H9 (cell line): ENCODE data around the gene TPRX1. TPM values are rescaled to one million over a fixed set of nuclear protein-coding genes. Genes with fewer than 3 reads are reported as not detected.

Experiments
- DNase-seq: peaks from one replicate; pipeline ENCODE4 v3.0.0-alpha.2; 2017
- H2AFZ ChIP-seq: one replicate; pipeline ENCODE4 v1.6.1; 2013; ENCODE audit warnings: mild to moderate bottlenecking, low read length, control low read depth, moderate library complexity
- H2AK5ac ChIP-seq: 2 replicates; pipeline ENCODE4 v1.6.1; 2013; ENCODE audit warnings: low read length, control low read depth, mixed read lengths; ENCODE audit not compliant: insufficient read length
- H2BK120ac ChIP-seq: one replicate; pipeline ENCODE4 v1.6.1; 2013; ENCODE audit warnings: low read depth, mild to moderate bottlenecking, low read length, control low read depth, inconsistent platforms; ENCODE audit not compliant: poor library complexity, severe bottlenecking
- H2BK12ac ChIP-seq: 2 replicates; pipeline ENCODE4 v1.6.1; 2013; ENCODE audit warnings: low read length, control low read depth, mixed read lengths, low read depth; ENCODE audit not compliant: insufficient read length
- H2BK15ac ChIP-seq: 2 replicates; pipeline ENCODE4 v1.6.1; 2013; ENCODE audit warnings: low read depth, low read length, control low read depth
- H2BK20ac ChIP-seq: one replicate; pipeline ENCODE4 v1.6.1; 2013; ENCODE audit warnings: low read depth, mild to moderate bottlenecking, low read length, control low read depth, inconsistent platforms; ENCODE audit not compliant: poor library complexity, severe bottlenecking
- H2BK5ac ChIP-seq: 2 replicates; pipeline ENCODE4 v1.6.1; 2013; ENCODE audit warnings: low read length, control low read depth, mixed read lengths; ENCODE audit not compliant: insufficient read length
- H3K14ac ChIP-seq: 2 replicates; pipeline ENCODE4 v1.6.1; 2013; ENCODE audit warnings: low read length, control low read depth; ENCODE audit not compliant: insufficient read depth
- H3K18ac ChIP-seq: 2 replicates; pipeline ENCODE4 v1.6.1; 2013; ENCODE audit warnings: low read depth, mild to moderate bottlenecking, mixed read lengths, low read length, control low read depth; ENCODE audit not compliant: insufficient read length
- H3K23ac ChIP-seq: 2 replicates; pipeline ENCODE4 v1.6.1; 2013; ENCODE audit warnings: low read length, control low read depth, mixed read lengths, low read depth; ENCODE audit not compliant: insufficient read length
- H3K23me2 ChIP-seq: 2 replicates; pipeline ENCODE4 v1.6.1; 2013; ENCODE audit warnings: low read depth, mild to moderate bottlenecking, mixed read lengths, low read length, control low read depth; ENCODE audit not compliant: insufficient read length, poor library complexity, severe bottlenecking
- H3K27ac ChIP-seq: 2 replicates; pipeline ENCODE4 v1.5.1; 2013; ENCODE audit warnings: low read length, control low read depth, mixed read lengths, low read depth; ENCODE audit not compliant: insufficient read length
- H3K27me3 ChIP-seq: 2 replicates; pipeline ENCODE4 v1.6.1; 2013; ENCODE audit warnings: low read length, control low read depth, inconsistent platforms; ENCODE audit not compliant: insufficient read depth
- H3K4ac ChIP-seq: 2 replicates; pipeline ENCODE4 v1.6.1; 2013; ENCODE audit warnings: low read depth, mild to moderate bottlenecking, control low read depth, inconsistent platforms, low read length, moderate library complexity
- H3K4me1 ChIP-seq: 2 replicates; pipeline ENCODE4 v1.6.1; 2013; ENCODE audit warnings: low read length, control low read depth, inconsistent platforms; ENCODE audit not compliant: insufficient read depth
- H3K4me2 ChIP-seq: 2 replicates; pipeline ENCODE4 v1.6.1; 2013; ENCODE audit warnings: low read length, control low read depth, mixed read lengths; ENCODE audit not compliant: insufficient read length, insufficient read depth
- H3K56ac ChIP-seq: 2 replicates; pipeline ENCODE4 v1.6.1; 2013; ENCODE audit warnings: low read depth, mild to moderate bottlenecking, mixed read lengths, low read length, control low read depth; ENCODE audit not compliant: insufficient read length
- H3K79me1 ChIP-seq: 2 replicates; pipeline ENCODE4 v1.6.1; 2013; ENCODE audit warnings: low read depth, mild to moderate bottlenecking, moderate library complexity, low read length, control low read depth, inconsistent platforms; ENCODE audit not compliant: insufficient read depth, poor library complexity, severe bottlenecking
- H3K79me2 ChIP-seq: 2 replicates; pipeline ENCODE4 v1.6.1; 2013; ENCODE audit warnings: low read length, control low read depth, inconsistent platforms; ENCODE audit not compliant: insufficient read depth
- H3K9ac ChIP-seq: 2 replicates; pipeline ENCODE4 v1.6.1; 2013; ENCODE audit warnings: low read length, control low read depth, mixed read lengths; ENCODE audit not compliant: insufficient read length; ENCODE audit errors: extremely low read depth
- H3K9me3 ChIP-seq: one replicate; pipeline ENCODE4 v1.6.1; 2013; ENCODE audit warnings: low read depth, low read length, inconsistent platforms; ENCODE audit not compliant: control insufficient read depth
- H3T11ph ChIP-seq: one replicate; pipeline ENCODE4 v1.6.1; 2013; ENCODE audit warnings: mild to moderate bottlenecking, low read length, control low read depth, inconsistent platforms
- H4K20me1 ChIP-seq: one replicate; pipeline ENCODE4 v1.6.1; 2013; ENCODE audit not compliant: control insufficient read depth, insufficient read length, insufficient read depth
- H4K5ac ChIP-seq: 2 replicates; pipeline ENCODE4 v1.6.1; 2013; ENCODE audit warnings: low read depth, mild to moderate bottlenecking, mixed read lengths, low read length, control low read depth; ENCODE audit not compliant: insufficient read length
- H4K8ac ChIP-seq: replicated peaks from 2 replicates; pipeline ENCODE4 v1.6.1; 2013; ENCODE audit warnings: low read length, control low read depth, mixed read lengths, low read depth; ENCODE audit not compliant: insufficient read length
- H4K91ac ChIP-seq: 2 replicates; pipeline ENCODE4 v1.6.1; 2013; ENCODE audit warnings: low read depth, mild to moderate bottlenecking, moderate library complexity, mixed read lengths, low read length, control low read depth; ENCODE audit not compliant: insufficient read length
- H3K27ac Mint-ChIP-seq, 3 experiments: 2 replicates in 2 of 3; 3 replicates in 1 of 3; pipeline ENCODE4 v1.8.0; 2020 to 2021; ENCODE audit warnings: mixed read lengths in 3 of 3, mild to moderate bottlenecking in 1 of 3, moderate library complexity in 1 of 3
- H3K27me3 Mint-ChIP-seq: 2 replicates; pipeline ENCODE4 v1.8.0; 2021; ENCODE audit warnings: low read depth, mild to moderate bottlenecking, moderate library complexity, mixed read lengths
- H3K36me3 Mint-ChIP-seq, 3 experiments: 2 replicates in 2 of 3; 3 replicates in 1 of 3; pipeline ENCODE4 v1.8.0; 2020 to 2021; ENCODE audit warnings: low read depth in 3 of 3, mixed read lengths in 3 of 3; ENCODE audit not compliant: insufficient read depth in 1 of 3
- H3K4me1 Mint-ChIP-seq, 2 experiments: 2 replicates each; pipeline ENCODE4 v1.8.0; 2020; ENCODE audit warnings: mixed read lengths in 2 of 2
- H3K4me3 Mint-ChIP-seq, 2 experiments: 2 replicates in 1 of 2; 3 replicates in 1 of 2; pipeline ENCODE4 v1.8.0; 2020 to 2021; ENCODE audit warnings: mild to moderate bottlenecking in 2 of 2, mixed read lengths in 2 of 2, moderate library complexity in 1 of 2
- H3K9me3 Mint-ChIP-seq, 2 experiments: 2 replicates in 1 of 2; 3 replicates in 1 of 2; pipeline ENCODE4 v1.8.0; 2020; ENCODE audit warnings: mild to moderate bottlenecking in 2 of 2, mixed read lengths in 2 of 2, moderate library complexity in 1 of 2
- WGBS: extraction: QIAGEN DNeasy Blood & Tissue Kit; methylation state at CpG from one replicate; pipeline ENCODE4 v1.1.7; 2013; ENCODE audit warnings: missing lambda C conversion rate, low lambda C conversion rate, mixed read lengths; ENCODE audit not compliant: insufficient read length; ENCODE audit errors: extremely low coverage; 5-methylcytosine and 5-hydroxymethylcytosine counted together
- total RNA-seq: library from RNA; stranded (reverse); gene quantifications from 2 replicates; pipeline ENCODE4 v1.2.1, GENCODE V29; 2021
- TF ChIP-seq, protein P1 (sequence below): fragments of 200-600 bp; sonication (generic); conservative IDR thresholded peaks from 3 replicates; pipeline ENCODE4 v1.8.0; 2021; ENCODE audit warnings: antibody characterized with exemption, mild to moderate bottlenecking

The TPRX1 gene
- total RNA-seq, 1 experiment from 2014 or later: not detected

DNA sequence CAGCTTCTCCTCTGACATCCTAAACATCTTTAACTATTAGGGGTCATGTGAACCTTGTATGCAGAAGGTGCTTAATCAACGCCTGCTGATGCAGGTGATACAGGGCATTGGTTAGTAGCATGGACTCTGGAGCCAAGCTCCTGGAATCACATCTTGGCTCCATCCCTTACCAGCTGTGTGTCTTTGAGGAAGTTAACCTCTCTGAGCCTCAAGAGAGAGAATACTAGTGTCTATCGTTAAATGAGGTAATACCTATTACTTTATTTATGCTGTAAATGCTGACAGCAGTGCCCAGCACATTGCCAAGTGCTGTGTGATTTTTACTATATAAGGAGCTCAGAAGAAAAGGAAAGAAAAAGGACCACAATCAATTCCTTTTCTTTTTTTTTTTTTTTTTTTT is 37.0 kb downstream of the TPRX1 start:
- H3K23me2 ChIP-seq: peaks cover 2% of the 10 kb centered on the region
- H3K27ac Mint-ChIP-seq: no peak overlapping the region
- H4K91ac ChIP-seq: no peak overlapping the region
- no peaks in the 10 kb centered on the region for H3K79me1 ChIP-seq
- H3K79me2 ChIP-seq: no peaks in the 10 kb centered on the region
- H3K56ac ChIP-seq: no peak overlapping the region
- H3K4me3 Mint-ChIP-seq: no peak overlapping the region; a peak in 1 of 5 replicates
- TF ChIP-seq, protein P1, sequence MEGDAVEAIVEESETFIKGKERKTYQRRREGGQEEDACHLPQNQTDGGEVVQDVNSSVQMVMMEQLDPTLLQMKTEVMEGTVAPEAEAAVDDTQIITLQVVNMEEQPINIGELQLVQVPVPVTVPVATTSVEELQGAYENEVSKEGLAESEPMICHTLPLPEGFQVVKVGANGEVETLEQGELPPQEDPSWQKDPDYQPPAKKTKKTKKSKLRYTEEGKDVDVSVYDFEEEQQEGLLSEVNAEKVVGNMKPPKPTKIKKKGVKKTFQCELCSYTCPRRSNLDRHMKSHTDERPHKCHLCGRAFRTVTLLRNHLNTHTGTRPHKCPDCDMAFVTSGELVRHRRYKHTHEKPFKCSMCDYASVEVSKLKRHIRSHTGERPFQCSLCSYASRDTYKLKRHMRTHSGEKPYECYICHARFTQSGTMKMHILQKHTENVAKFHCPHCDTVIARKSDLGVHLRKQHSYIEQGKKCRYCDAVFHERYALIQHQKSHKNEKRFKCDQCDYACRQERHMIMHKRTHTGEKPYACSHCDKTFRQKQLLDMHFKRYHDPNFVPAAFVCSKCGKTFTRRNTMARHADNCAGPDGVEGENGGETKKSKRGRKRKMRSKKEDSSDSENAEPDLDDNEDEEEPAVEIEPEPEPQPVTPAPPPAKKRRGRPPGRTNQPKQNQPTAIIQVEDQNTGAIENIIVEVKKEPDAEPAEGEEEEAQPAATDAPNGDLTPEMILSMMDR: no peak
- H3K23ac ChIP-seq: no peak overlapping the region
- no peak overlapping the region for H3K9ac ChIP-seq
- DNase-seq: no peak
- peaks cover 0 to 3% (median 0%) of the 10 kb centered on the region in 3 experiments; a peak in 3 of 7 replicates for H3K36me3 Mint-ChIP-seq
- WGBS: no CpG with 5 or more reads among the region's 2 CpGs
- H3T11ph ChIP-seq: no peak overlapping the region
- H2BK5ac ChIP-seq: no peak overlapping the region
- H3K9me3 Mint-ChIP-seq: peaks cover 0 to 3% of the 10 kb centered on the region in 2 experiments; a peak in 3 of 5 replicates
- H2BK20ac ChIP-seq: no peak overlapping the region
- H4K5ac ChIP-seq: no peak overlapping the region
- peaks cover 2% of the 10 kb centered on the region; the same call in 1 of the 2 replicates for H3K27me3 Mint-ChIP-seq
- H4K8ac ChIP-seq: no peak overlapping the region
- no peaks in the 10 kb centered on the region for H3K27me3 ChIP-seq
- H3K9me3 ChIP-seq: no peaks in the 10 kb centered on the region
- H3K18ac ChIP-seq: no peak overlapping the region
- no peaks in the 10 kb centered on the region for H4K20me1 ChIP-seq
- H3K27ac ChIP-seq: no peak overlapping the region
- H3K4me1 ChIP-seq: no peaks in the 10 kb centered on the region
- peaks cover 14 to 21% of the 10 kb centered on the region in 2 experiments for H3K4me1 Mint-ChIP-seq
- no peak overlapping the region for H2BK120ac ChIP-seq
- no peak overlapping the region for H2AK5ac ChIP-seq
- no peak overlapping the region for H2BK12ac ChIP-seq
- no peak overlapping the region for H3K4ac ChIP-seq
- no peak overlapping the region for H3K4me2 ChIP-seq
- no peak overlapping the region for H2BK15ac ChIP-seq
- no peak overlapping the region for H2AFZ ChIP-seq
- no peak overlapping the region for H3K14ac ChIP-seq
